Keratinocyte (primary cell): Measurements from ENCODE around the gene TMEM178A. TPM values are rescaled to one million over a fixed set of nuclear protein-coding genes. Genes with fewer than 3 reads are reported as not detected.
A peak's percentile ranks its signal among the peaks of the same experiment; 100 is the strongest.
"Not testable (repeated sequence)": the region's sequence is repeated elsewhere in the genome, so short reads cannot be mapped to it uniquely, and the experiment has no call there.

Source experiments
- DNase-seq: peaks from one replicate; pipeline ENCODE4 v3.0.0-alpha.2; 2011; ENCODE audit warnings: low read depth, missing footprints, low spot score
- FAIRE-seq: peaks from 2 replicates; lab custom pipeline; 2011; peaks lifted over from hg19 to GRCh38; lab: Jason Lieb, UNC
- H2AFZ ChIP-seq: 2 replicates; pipeline ENCODE4 v1.6.0; 2012; ENCODE audit warnings: low read length, control low read depth, inconsistent platforms; ENCODE audit not compliant: control insufficient read depth
- H3K27ac ChIP-seq: 2 replicates; pipeline ENCODE4 v1.5.1; 2011; ENCODE audit warnings: low read length; ENCODE audit not compliant: control insufficient read depth, insufficient read depth
- H3K27me3 ChIP-seq: 3 replicates; pipeline ENCODE4 v1.6.0; 2011; ENCODE audit warnings: low read length; ENCODE audit not compliant: control insufficient read depth, insufficient read depth; ENCODE audit errors: extremely low read depth
- H3K36me3 ChIP-seq, 2 experiments: 2 replicates in 1 of 2; 3 replicates in 1 of 2; pipeline ENCODE4 v1.5.1; 2011; ENCODE audit warnings: low read length in 2 of 2, mild to moderate bottlenecking in 1 of 2; ENCODE audit not compliant: control insufficient read depth in 2 of 2, insufficient read depth in 2 of 2; ENCODE audit errors: extremely low read depth in 1 of 2
- H3K4me1 ChIP-seq: 3 replicates; pipeline ENCODE4 v1.5.1; 2011; ENCODE audit warnings: low read length; ENCODE audit not compliant: control insufficient read depth, insufficient read depth; ENCODE audit errors: extremely low read depth
- H3K4me2 ChIP-seq: 3 replicates; pipeline ENCODE4 v1.6.0; 2011; ENCODE audit warnings: low read depth, low read length; ENCODE audit not compliant: control insufficient read depth, insufficient read depth; ENCODE audit errors: extremely low read depth
- H3K4me3 ChIP-seq, 3 experiments: fragments of 200-600 bp in 1 of 3; sonication (generic) in 1 of 3; 2 replicates in 2 of 3; 3 replicates in 1 of 3; pipeline ENCODE4 v1.5.1; 2011 to 2016; ENCODE audit warnings: low read length in 3 of 3, mild to moderate bottlenecking in 3 of 3, control low read depth in 2 of 3, inconsistent platforms in 1 of 3, low read depth in 1 of 3, mixed read lengths in 1 of 3, mixed run types in 1 of 3, moderate library complexity in 1 of 3; ENCODE audit not compliant: control insufficient read depth in 2 of 3, insufficient read depth in 2 of 3; ENCODE audit errors: extremely low read depth in 1 of 3
- H3K79me2 ChIP-seq: 2 replicates; pipeline ENCODE4 v1.6.0; 2012; ENCODE audit warnings: low read length; ENCODE audit not compliant: control insufficient read depth, insufficient read depth
- H3K9ac ChIP-seq: 3 replicates; pipeline ENCODE4 v1.6.0; 2011; ENCODE audit warnings: low read length; ENCODE audit not compliant: control insufficient read depth, insufficient read depth; ENCODE audit errors: extremely low read depth
- H3K9me1 ChIP-seq: 3 replicates; pipeline ENCODE4 v1.6.0; 2011; ENCODE audit warnings: low read length; ENCODE audit not compliant: control insufficient read depth, insufficient read depth; ENCODE audit errors: extremely low read depth
- H3K9me3 ChIP-seq: 2 replicates; pipeline ENCODE4 v1.5.1; 2012; ENCODE audit warnings: low read depth, low read length; ENCODE audit not compliant: control insufficient read depth
- H4K20me1 ChIP-seq: 3 replicates; pipeline ENCODE4 v1.6.0; 2011; ENCODE audit warnings: low read length; ENCODE audit not compliant: control insufficient read depth, insufficient read depth; ENCODE audit errors: extremely low read depth
- CTCF ChIP-seq, 3 experiments: IDR thresholded peaks in 1 of 3; conservative IDR thresholded peaks in 1 of 3; optimal IDR thresholded peaks in 1 of 3; 2 replicates in 2 of 3; 3 replicates in 1 of 3; pipeline versions ENCODE3 to v1.5.1; 2011; ENCODE audit warnings: low read length in 3 of 3, mild to moderate bottlenecking in 3 of 3, moderate library complexity in 2 of 3, control low read depth in 1 of 3, inconsistent platforms in 1 of 3; ENCODE audit not compliant: insufficient read depth in 2 of 3; ENCODE audit errors: extremely low read depth in 1 of 3
- EZH2 ChIP-seq: IDR thresholded peaks from one replicate; pipeline ENCODE4 v1.6.1; 2012; ENCODE audit warnings: inconsistent platforms, mild to moderate bottlenecking, low read length, moderate library complexity
- dilution Hi-C: fragments of 300-500 bp; cut with MboI; formaldehyde crosslinking; loops from one replicate; pipeline ENCODE4 v1.7.0; 2020; ENCODE audit warnings: low sequenced_read_pairs; ENCODE audit not compliant: extremely low pct_ligation_motif_present
- polyA plus RNA-seq, 5 experiments: library from polyadenylated mRNA; depleted of rRNA in 3 of 5; stranded (reverse) in 3 of 5; stranded (forward) in 1 of 5; unstranded in 1 of 5; fragments of >200 nt; gene quantifications; 1 replicate in 1 of 5; 2 replicates in 3 of 5; 3 replicates in 1 of 5; pipeline versions ENCODE4 v1.2.1 to v1.2.3, GENCODE V29; 2011 to 2012; ENCODE audit warnings: missing spikeins in 2 of 5, low read depth in 1 of 5, low replicate concordance in 1 of 5

TMEM178A gene
- polyA plus RNA-seq, 1 donor (not counting 4 experiments of a cell fraction or from before 2014, with no cell fraction given): 0.07 TPM

GRCh38 chr2:39625927-39626270 is 39.8 kb upstream of the TMEM178A start:
- no peaks in the 10 kb centered on the region for H4K20me1 ChIP-seq
- no peak for DNase-seq

GRCh38 chr2:39628346-39628745 is 37.4 kb upstream of the TMEM178A start:
- H4K20me1 ChIP-seq, H3K4me2 ChIP-seq, dilution Hi-C loops: not testable (repeated sequence)

More at GRCh38 chr2:39625927-39626270, 39.8 kb upstream of the TMEM178A start:
- Histone ChIP-seq H3K4me1 (peaks cover 2% of the 10 kb centered on the region), H3K9ac (no peak overlapping the region), H3K36me3 (no peaks in the 10 kb centered on the region), H2AFZ (no peak overlapping the region), H3K9me1 (no peaks in the 10 kb centered on the region), H3K27ac (no peak overlapping the region), H3K4me3 (no peak overlapping the region), H3K9me3 (no peaks in the 10 kb centered on the region), H3K27me3 (no peaks in the 10 kb centered on the region), H3K79me2 (no peaks in the 10 kb centered on the region), H3K4me2 (no peak overlapping the region)
- no peak for TF ChIP-seq EZH2
- TF ChIP-seq CTCF (optimal IDR thresholded peaks at IDR 0.05 in 1 of 3, IDR thresholded peaks at IDR 0.05 in 1 of 3, conservative IDR thresholded peaks at IDR 0.05 in 1 of 3; ENCODE audit: extremely low read depth in 1 of 3, insufficient read depth in 2 of 3, low read length in 3 of 3): no peak
- dilution Hi-C loops: no loop called here
- FAIRE-seq: no peak

GRCh38 chr2:39629646-39630045 is 36.1 kb upstream of the TMEM178A start:
- H4K20me1 ChIP-seq: no peaks in the 10 kb centered on the region
- no peak overlapping the region for H3K4me3 ChIP-seq
- H3K36me3 ChIP-seq: no peaks in the 10 kb centered on the region
- no peak overlapping the region for H3K27ac ChIP-seq
- H3K27me3 ChIP-seq: no peaks in the 10 kb centered on the region
- no peaks in the 10 kb centered on the region for H3K79me2 ChIP-seq
- H3K9me1 ChIP-seq: no peaks in the 10 kb centered on the region
- H3K9me3 ChIP-seq: no peaks in the 10 kb centered on the region
- peaks cover 20% of the 10 kb centered on the region for H3K4me1 ChIP-seq
- peak overlapping the region; percentile 46 for H2AFZ ChIP-seq
- dilution Hi-C loops: no loop called here
- no peak for DNase-seq
- no peak for TF ChIP-seq EZH2
- no peak for TF ChIP-seq CTCF (optimal IDR thresholded peaks at IDR 0.05 in 1 of 3, IDR thresholded peaks at IDR 0.05 in 1 of 3, conservative IDR thresholded peaks at IDR 0.05 in 1 of 3; ENCODE audit: extremely low read depth in 1 of 3, insufficient read depth in 2 of 3, low read length in 3 of 3)
- FAIRE-seq: no peak
- H3K9ac ChIP-seq: no peak overlapping the region
- no peak overlapping the region for H3K4me2 ChIP-seq

More at GRCh38 chr2:39628346-39628745, 37.4 kb upstream of the TMEM178A start:
- H3K27me3 ChIP-seq, H2AFZ ChIP-seq, DNase-seq, H3K9ac ChIP-seq, H3K9me1 ChIP-seq, H3K36me3 ChIP-seq, H3K27ac ChIP-seq, FAIRE-seq, H3K9me3 ChIP-seq, H3K4me3 ChIP-seq, H3K79me2 ChIP-seq: not testable (repeated sequence)
- peaks cover 20% of the 10 kb centered on the region for H3K4me1 ChIP-seq
